ENCODE measurements around the gene PWWP2A. TPM values are rescaled to one million over a fixed set of nuclear protein-coding genes. Genes with fewer than 3 reads are reported as not detected.

Gene PWWP2A
- total RNA-seq, 1 experiment from 2014 or later, result 61.1 TPM

GRCh38 chr5:160134332-160134731, 15.1 kb upstream of the PWWP2A start:
- no peak for DNase-seq (ENCODE audit: low spot score)
- no peak for ATAC-seq
- no peaks in the 10 kb centered on the region for H3K36me3 Mint-ChIP-seq
- ChIA-PET POLR2A (interaction anchor here (0.6 to 2.4 kb wide), 5 partner anchors 15 to 144 kb away, joined by 4 to 16 read pairs (median 10); partner anchors contain the start of gene PWWP2A), CTCF (interaction anchor here (0.6 to 2.4 kb wide), 9 partner anchors 12 to 257 kb away, joined by 3 to 18 read pairs (median 6); no protein-coding TSS in a partner anchor)
- no peaks in the 10 kb centered on the region for H3K9me3 Mint-ChIP-seq
- peak overlapping the region; percentile 94 for H3K27ac Mint-ChIP-seq
- H3K4me3 Mint-ChIP-seq, result peak overlapping the region; percentile 51
- peaks cover 30% of the 10 kb centered on the region for H3K4me1 Mint-ChIP-seq
- H3K27me3 Mint-ChIP-seq (ENCODE audit: low read depth), result no peaks in the 10 kb centered on the region
- no peak for TF ChIP-seq TP53 (CRISPR knock-in tag; IDR thresholded peaks at IDR 0.05)
- no peak for TF ChIP-seq NFATC4 (CRISPR knock-in tag; IDR thresholded peaks at IDR 0.05)
- TF ChIP-seq ZNF425 (CRISPR knock-in tag; conservative IDR thresholded peaks at IDR 0.05), result peak; percentile 59; the same call in 1 of the 2 replicates
- peak; percentile 28; the same call in 1 of the 2 replicates for TF ChIP-seq TEAD1 (CRISPR knock-in tag; IDR thresholded peaks at IDR 0.05)
- TF ChIP-seq ETV6 (CRISPR knock-in tag; IDR thresholded peaks at IDR 0.05), result 0 out of 2 replicates have a peak, but pooled peaks have one; percentile 24
- peak; percentile 59; the same call in 1 of the 2 replicates for TF ChIP-seq CREM (CRISPR knock-in tag; IDR thresholded peaks at IDR 0.05)
- TF ChIP-seq GTF2I (CRISPR knock-in tag; conservative IDR thresholded peaks at IDR 0.05), result peak; percentile 92
- TF ChIP-seq ZSCAN18 (CRISPR knock-in tag; IDR thresholded peaks at IDR 0.05), result 0 out of 2 replicates have a peak, but pooled peaks have one; percentile 25

- ATAC-seq, result peak; percentile 58
- peak overlapping the region; percentile 51 for H3K4me3 Mint-ChIP-seq
- DNase-seq (ENCODE audit: low spot score), result no peak
- no peaks in the 10 kb centered on the region for H3K36me3 Mint-ChIP-seq
- ChIA-PET CTCF (interaction anchor here (0.6 to 2.4 kb wide), 13 partner anchors 13 to 890 kb away, joined by 3 to 18 read pairs (median 5); no protein-coding TSS in a partner anchor), POLR2A (interaction anchor here (0.6 to 2.4 kb wide), 5 partner anchors 15 to 154 kb away, joined by 4 to 16 read pairs (median 10); partner anchors contain the start of gene PWWP2A)
- H3K27me3 Mint-ChIP-seq (ENCODE audit: low read depth), result no peaks in the 10 kb centered on the region
- peak overlapping the region; percentile 94 for H3K27ac Mint-ChIP-seq
- no peaks in the 10 kb centered on the region for H3K9me3 Mint-ChIP-seq
- H3K4me1 Mint-ChIP-seq, result peaks cover 28% of the 10 kb centered on the region
- TF ChIP-seq ATF1 (CRISPR knock-in tag; IDR thresholded peaks at IDR 0.05) (no peak), TEAD4 (CRISPR knock-in tag; IDR thresholded peaks at IDR 0.05) (no peak), GRHL2 (CRISPR knock-in tag; IDR thresholded peaks at IDR 0.05; ENCODE audit: insufficient replicate concordance, severe bottlenecking) (no peak), MYBL2 (CRISPR knock-in tag; IDR thresholded peaks at IDR 0.05) (no peak), TP53 (CRISPR knock-in tag; IDR thresholded peaks at IDR 0.05) (no peak), TCF7 (CRISPR knock-in tag; IDR thresholded peaks at IDR 0.05; ENCODE audit: low read depth) (no peak), PRDM15 (CRISPR knock-in tag; IDR thresholded peaks at IDR 0.05) (0 out of 2 replicates have a peak, but pooled peaks have one; percentile 34)
Measured at GRCh38 chr5:160133918-160134304, 14.7 kb upstream of the PWWP2A start.

Data from WTC11 (cell line).